Thyroid gland (tissue), 4 donors: ENCODE results near the gene PTPRZ1. TPM values are rescaled to one million over a fixed set of nuclear protein-coding genes. Genes with fewer than 3 reads are reported as not detected.

Experiments used
- DNase-seq, 2 donors: peaks; one replicate each; pipeline ENCODE4 v3.0.0-alpha.2; 2019
- H3K27ac ChIP-seq, 3 donors: fragments of 200-600 bp; sonication (generic); 1 replicate in 2 of 3; 2 replicates in 1 of 3; pipeline ENCODE4 v1.5.1; 2016 to 2019; ENCODE audit warnings: mild to moderate bottlenecking in 1 of 3, moderate library complexity in 1 of 3
- H3K27me3 ChIP-seq: fragments of 200-600 bp; sonication (generic); one replicate; pipeline ENCODE4 v1.5.1; 2019
- H3K36me3 ChIP-seq, 2 donors: fragments of 200-600 bp; sonication (generic); one replicate each; pipeline ENCODE4 v1.5.1; 2016 to 2019
- H3K4me1 ChIP-seq, 2 donors: fragments of 200-600 bp; sonication (generic); one replicate each; pipeline ENCODE4 v1.5.1; 2017 to 2019
- H3K4me3 ChIP-seq, 3 donors: fragments of 200-600 bp; sonication (generic); replicated peaks in 1 of 3; 1 replicate in 2 of 3; 2 replicates in 1 of 3; pipeline ENCODE4 v1.5.1; 2016; ENCODE audit warnings: mild to moderate bottlenecking in 1 of 3
- H3K9me3 ChIP-seq: fragments of 200-600 bp; sonication (generic); one replicate; pipeline ENCODE4 v1.5.1; 2017
- POLR2A ChIP-seq, 2 donors: fragments of 450-650 bp; IDR thresholded peaks; one replicate each; pipeline ENCODE4 v1.6.1; 2017; ENCODE audit warnings: antibody characterized with exemption in 2 of 2, mild to moderate bottlenecking in 2 of 2, moderate library complexity in 1 of 2
- WGBS, 2 donors: methylation state at CpG; one replicate each; pipeline ENCODE4 v1.1.5; 2017; 5-methylcytosine and 5-hydroxymethylcytosine counted together
- intact Hi-C: fragments of 100-400 bp; cut with DNase I; formaldehyde crosslinking; loops from one replicate; pipeline ENCODE4 v1.15.1; 2023
- total RNA-seq, 4 donors: library from RNA; depleted of rRNA; stranded (reverse); fragments of >200 nt; gene quantifications; one replicate each; pipeline ENCODE4 v1.2.3, GENCODE V29; 2016
- TF ChIP-seq, protein P1 (sequence below), 6 experiments: fragments of 200-600 bp in 3 of 6; fragments of 450-650 bp in 3 of 6; sonication (generic) in 3 of 6; IDR thresholded peaks; one replicate each; pipeline ENCODE4 v1.5.1; 2016 to 2019; ENCODE audit warnings: antibody characterized with exemption in 6 of 6, mild to moderate bottlenecking in 2 of 6, inconsistent platforms in 1 of 6, moderate library complexity in 1 of 6

PTPRZ1 gene
- total RNA-seq, 4 donors from 2014 or later: 0.10 to 0.67 (median 0.11) TPM; not detected in 1

DNA sequence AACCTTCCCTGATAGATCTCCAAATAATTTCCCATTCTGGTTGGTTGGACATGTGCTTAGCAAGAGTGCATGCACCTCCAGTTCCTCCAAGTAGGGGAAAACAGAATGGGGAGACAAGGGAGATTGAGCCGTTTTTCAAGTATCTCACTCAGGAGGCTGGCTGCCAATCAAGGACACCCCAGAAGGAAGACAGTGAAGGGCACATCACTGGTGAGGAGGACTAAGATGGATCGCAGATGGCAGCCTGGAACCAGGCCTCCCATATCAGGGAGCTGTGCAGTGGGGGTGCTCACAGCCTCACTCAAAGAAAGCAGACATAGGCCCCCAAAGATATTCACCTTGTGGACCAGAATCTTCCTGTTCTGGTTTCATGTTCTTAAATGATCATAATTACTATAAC, 31.2 kb downstream of the PTPRZ1 start:
- intact Hi-C loops: no loop called here
- 72 to 89% methylated on average over 2 of the region's 2 CpGs for WGBS, 2 donors
- Histone ChIP-seq H3K36me3 (no peaks in the 10 kb centered on the region), H3K27me3 (no peaks in the 10 kb centered on the region), H3K27ac (no peak overlapping the region), H3K4me1 (no peaks in the 10 kb centered on the region), H3K9me3 (no peaks in the 10 kb centered on the region), H3K4me3 (no peak overlapping the region)
- no peak for DNase-seq
- TF ChIP-seq POLR2A (IDR thresholded peaks at IDR 0.05): no peak
- TF ChIP-seq, protein P1, sequence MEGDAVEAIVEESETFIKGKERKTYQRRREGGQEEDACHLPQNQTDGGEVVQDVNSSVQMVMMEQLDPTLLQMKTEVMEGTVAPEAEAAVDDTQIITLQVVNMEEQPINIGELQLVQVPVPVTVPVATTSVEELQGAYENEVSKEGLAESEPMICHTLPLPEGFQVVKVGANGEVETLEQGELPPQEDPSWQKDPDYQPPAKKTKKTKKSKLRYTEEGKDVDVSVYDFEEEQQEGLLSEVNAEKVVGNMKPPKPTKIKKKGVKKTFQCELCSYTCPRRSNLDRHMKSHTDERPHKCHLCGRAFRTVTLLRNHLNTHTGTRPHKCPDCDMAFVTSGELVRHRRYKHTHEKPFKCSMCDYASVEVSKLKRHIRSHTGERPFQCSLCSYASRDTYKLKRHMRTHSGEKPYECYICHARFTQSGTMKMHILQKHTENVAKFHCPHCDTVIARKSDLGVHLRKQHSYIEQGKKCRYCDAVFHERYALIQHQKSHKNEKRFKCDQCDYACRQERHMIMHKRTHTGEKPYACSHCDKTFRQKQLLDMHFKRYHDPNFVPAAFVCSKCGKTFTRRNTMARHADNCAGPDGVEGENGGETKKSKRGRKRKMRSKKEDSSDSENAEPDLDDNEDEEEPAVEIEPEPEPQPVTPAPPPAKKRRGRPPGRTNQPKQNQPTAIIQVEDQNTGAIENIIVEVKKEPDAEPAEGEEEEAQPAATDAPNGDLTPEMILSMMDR (IDR thresholded peaks at IDR 0.05): no peak

DNA sequence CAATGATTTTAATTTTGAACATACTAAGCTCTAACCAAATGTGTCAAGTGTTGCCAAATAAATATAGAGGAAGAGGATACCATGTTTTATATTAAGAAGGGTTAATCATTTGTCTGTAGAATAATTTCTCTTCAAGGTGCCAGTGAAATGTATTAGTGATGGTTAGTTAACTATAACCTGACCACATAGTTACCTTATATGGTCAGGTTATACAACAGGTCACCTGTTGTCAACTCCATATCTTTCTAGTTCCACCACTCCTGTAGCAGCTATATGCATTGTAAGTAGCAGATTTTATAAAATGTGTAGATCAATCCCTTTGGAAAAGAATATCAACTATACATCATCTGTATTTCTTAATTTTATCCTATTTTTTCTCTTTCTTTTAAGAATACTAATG, 35.1 kb downstream of the PTPRZ1 start:
- DNase-seq: no peak
- Histone ChIP-seq H3K36me3 (no peaks in the 10 kb centered on the region), H3K4me3 (no peak overlapping the region), H3K27me3 (no peaks in the 10 kb centered on the region), H3K4me1 (no peaks in the 10 kb centered on the region), H3K27ac (no peak overlapping the region), H3K9me3 (no peaks in the 10 kb centered on the region)
- intact Hi-C loops: no loop called here
- no peak for TF ChIP-seq POLR2A (IDR thresholded peaks at IDR 0.05)
- TF ChIP-seq, protein P1 (IDR thresholded peaks at IDR 0.05): no peak

DNA sequence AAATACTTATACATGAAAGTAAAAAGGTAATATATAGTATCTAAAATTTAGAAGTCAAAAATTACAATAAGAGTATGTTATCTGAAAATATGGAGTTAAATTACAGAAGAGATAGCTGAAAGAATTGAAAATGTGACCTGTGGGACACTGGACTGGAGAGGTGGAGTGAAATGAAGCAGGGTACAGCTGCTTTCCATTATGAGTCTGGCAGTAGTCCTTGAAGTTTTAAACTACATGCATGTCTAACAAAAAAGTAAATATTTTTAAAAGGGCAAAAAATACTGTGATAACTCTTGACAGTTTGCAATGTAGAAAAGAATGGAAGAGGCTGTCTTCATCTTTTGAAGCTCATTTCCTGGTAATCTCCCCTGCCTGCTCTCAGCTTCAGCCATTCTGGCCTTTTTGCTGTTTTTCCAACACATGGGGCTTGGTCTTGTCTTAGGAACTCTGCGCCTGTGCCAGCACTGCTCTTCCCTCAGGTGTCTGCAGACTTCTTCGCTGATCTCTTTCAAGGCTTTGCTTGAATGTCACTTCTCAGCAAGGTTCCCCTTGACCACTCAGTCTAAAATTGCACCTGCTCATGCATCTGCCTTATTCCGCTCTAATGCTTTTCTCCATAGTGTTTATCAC, 36.9 kb downstream of the PTPRZ1 start:
- intact Hi-C loops: no loop called here
- Histone ChIP-seq H3K9me3 (no peaks in the 10 kb centered on the region), H3K27me3 (no peaks in the 10 kb centered on the region), H3K4me3 (no peak overlapping the region), H3K27ac (no peak overlapping the region), H3K4me1 (no peaks in the 10 kb centered on the region), H3K36me3 (no peaks in the 10 kb centered on the region)
- TF ChIP-seq, protein P1 (IDR thresholded peaks at IDR 0.05): no peak
- TF ChIP-seq POLR2A (IDR thresholded peaks at IDR 0.05): no peak
- 77 to 78% methylated on average over 3 of the region's 3 CpGs for WGBS, 2 donors
- DNase-seq: no peak

DNA sequence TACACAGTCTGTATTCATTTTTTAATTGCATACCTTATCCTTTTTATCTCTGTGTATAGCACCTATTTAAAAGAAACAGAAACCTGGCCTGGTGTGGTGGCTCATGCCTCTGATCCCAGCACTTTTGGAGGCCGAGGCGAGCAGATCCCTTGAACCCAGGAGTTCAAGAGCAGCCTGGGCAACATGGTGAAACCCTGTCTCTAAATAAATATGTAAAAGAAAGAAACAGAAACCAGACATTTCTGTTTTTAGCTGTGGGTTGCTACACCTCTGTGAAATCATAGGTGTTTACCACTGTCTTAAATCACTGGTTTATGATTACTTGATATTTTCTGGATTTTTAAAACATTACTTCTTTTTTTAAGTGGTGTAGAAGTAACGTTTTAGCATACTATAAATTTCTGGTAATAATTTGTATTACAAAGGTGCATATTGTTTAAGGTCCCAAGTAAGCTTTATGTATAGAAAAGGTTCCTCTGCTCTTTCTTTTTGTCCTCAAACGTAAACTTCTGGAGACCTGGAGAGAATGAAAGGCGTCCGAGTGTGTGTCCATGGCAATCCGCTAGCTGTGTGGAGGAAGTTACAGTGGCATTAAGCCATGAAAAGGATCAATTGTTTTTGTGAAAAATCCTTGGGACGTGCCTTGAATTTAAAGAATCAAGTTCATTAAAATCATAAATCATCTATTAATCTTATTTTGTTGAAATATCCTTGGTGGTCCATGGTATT, 41.1 kb downstream of the PTPRZ1 start:
- WGBS, 2 donors: 75% methylated on average over 8 of the region's 8 CpGs
- no peaks in the 10 kb centered on the region for H3K4me1 ChIP-seq
- DNase-seq: no peak
- TF ChIP-seq, protein P1 (IDR thresholded peaks at IDR 0.05): no peak
- TF ChIP-seq POLR2A (IDR thresholded peaks at IDR 0.05): no peak
- H3K9me3 ChIP-seq: no peaks in the 10 kb centered on the region
- H3K27ac ChIP-seq: no peak overlapping the region
- H3K27me3 ChIP-seq: no peaks in the 10 kb centered on the region
- intact Hi-C loops: no loop called here
- H3K4me3 ChIP-seq: no peak overlapping the region
- no peaks in the 10 kb centered on the region for H3K36me3 ChIP-seq

DNA sequence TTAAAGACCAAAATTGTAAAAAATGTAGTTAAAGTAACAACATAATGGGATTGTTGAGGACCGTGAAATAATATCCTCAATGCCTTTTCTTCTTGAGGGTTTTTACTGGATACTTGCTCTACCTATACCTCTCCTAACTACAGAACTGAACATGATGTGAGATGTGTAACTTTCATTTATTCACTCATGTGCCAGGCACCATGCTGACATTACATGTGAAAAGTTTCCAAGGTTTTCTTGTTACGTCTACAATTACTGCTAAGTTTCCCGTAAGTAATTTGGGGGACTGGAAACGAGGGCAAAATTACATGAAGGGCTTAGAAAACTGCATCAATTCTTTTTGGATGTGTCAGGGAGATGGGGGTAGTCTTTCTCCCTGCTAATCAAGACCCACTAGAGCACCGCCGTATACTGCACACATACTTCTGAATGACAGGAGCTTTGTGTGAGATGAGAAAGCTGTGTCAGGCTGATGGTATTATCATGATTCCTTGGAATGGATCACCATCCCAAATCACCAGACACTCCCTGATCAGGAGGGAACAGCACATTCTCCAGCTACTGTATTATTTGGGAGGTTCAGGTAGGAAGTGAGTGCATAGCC, 41.8 kb downstream of the PTPRZ1 start:
- H3K27ac ChIP-seq: no peak overlapping the region
- no peaks in the 10 kb centered on the region for H3K36me3 ChIP-seq
- H3K4me3 ChIP-seq: no peak overlapping the region
- no peak for DNase-seq
- H3K9me3 ChIP-seq: no peaks in the 10 kb centered on the region
- TF ChIP-seq POLR2A (IDR thresholded peaks at IDR 0.05): no peak
- TF ChIP-seq, protein P1 (IDR thresholded peaks at IDR 0.05): no peak
- intact Hi-C loops: no loop called here
- no peaks in the 10 kb centered on the region for H3K27me3 ChIP-seq
- H3K4me1 ChIP-seq: no peaks in the 10 kb centered on the region
- WGBS, 2 donors: 76% methylated on average over 6 of the region's 6 CpGs
